HG02970 (cell line): ENCODE measurements around the gene MRPS12.

ENCODE experiments used
- ATAC-seq: cut with Tn5 transposase; IDR thresholded peaks from one replicate; pipeline ENCODE4 v1.9.1; 2021; ENCODE audit warnings: mild to moderate bottlenecking, moderate library complexity, moderate number of reproducible peaks; ENCODE audit not compliant: unreplicated experiment, low FRiP score

The MRPS12 gene

DNA sequence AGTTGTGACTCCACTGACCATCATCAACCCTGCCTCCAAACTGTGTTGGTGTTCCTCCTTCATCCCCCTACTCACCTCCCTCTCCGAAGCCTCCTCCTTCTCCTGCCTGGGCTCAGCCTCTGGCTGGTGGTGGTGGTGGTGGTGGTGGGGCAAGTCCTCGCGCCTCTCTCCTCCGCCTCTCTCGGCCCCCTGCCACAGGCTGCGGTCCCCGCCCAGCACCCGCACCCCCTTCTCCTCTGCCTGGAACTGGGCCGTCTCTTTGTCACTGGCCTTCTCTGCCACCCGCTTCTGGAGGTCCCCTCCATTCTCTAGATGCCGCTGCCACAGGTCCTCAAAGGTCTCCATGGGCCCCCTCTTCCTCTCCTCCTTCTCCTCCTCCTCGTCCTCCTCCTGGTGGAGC, 20.3 kb upstream of the MRPS12 start:
- no peak for ATAC-seq

DNA sequence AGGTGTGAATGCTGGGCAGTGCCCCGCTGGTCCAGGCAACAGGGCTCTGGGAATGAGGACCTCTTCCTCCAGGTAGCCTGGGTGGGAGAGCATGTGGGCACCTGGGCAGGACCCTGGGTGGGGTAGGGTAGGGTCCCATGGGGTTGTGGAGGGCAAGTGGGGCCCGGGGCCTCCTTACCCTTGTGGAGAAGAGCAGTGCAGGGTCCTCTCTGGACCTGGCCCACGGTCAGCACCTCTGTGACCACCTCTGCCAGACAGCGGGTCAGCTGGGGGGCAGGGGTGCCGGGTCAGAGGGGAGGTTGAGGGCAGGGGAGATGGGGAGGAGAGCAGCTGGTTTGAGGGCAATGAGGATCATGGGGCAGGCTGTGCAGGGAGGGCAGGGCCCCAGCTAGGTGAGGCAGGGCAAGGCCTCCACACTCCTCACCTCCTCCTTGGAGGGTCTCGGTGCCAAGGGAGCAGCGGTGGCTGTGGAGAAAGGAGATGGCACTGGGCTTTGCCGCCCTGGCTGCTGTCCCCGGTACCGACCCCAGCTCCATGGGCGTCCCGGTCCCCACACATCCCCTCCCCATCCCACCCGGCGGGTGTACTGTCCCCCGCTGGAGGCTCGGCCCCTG, 19.2 kb upstream of the MRPS12 start:
- no peak for ATAC-seq

DNA sequence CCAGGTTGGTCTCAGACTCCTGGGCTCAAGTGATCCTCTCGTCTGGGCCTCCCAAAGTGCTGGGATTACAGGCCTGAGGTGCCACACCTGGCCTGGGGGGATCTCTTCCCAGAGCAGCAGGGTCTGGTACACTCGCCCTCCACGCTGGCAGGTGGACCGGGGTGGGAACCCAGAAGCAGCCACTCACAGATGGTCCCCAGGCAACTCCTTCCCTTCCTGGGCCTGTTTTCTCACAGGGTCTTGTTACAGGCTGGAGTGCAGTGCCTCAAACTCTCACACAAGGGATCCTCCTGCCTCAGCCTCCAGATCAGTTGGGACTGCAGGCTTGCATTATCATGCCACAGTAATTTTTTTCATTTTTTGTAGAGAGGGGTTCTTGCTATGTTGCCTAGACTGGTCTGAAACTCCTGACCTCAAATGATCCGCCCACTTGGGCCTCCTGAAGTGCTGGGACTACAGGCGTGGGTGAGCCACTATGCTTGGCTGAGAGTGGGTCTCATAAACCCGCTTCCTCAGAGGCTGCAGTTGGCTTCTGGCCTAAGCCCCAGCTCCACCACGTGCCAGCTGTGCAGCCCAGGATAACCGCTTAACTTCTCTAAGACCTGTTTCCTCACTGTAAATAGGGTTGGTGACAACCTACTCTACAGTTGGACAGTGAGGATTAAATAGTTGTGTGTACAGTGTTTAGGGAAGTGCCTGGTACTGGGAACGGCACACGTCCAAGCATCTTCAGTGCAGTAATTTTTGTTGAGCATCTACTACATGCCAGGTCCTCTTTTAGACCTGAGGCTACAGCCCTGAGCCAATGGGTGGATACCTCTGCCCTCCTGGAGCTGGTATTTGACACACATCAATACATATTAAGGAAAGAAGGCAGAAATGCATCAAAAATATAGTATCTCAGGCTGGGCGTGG, 17.9 kb upstream of the MRPS12 start:
- ATAC-seq = no peak

DNA sequence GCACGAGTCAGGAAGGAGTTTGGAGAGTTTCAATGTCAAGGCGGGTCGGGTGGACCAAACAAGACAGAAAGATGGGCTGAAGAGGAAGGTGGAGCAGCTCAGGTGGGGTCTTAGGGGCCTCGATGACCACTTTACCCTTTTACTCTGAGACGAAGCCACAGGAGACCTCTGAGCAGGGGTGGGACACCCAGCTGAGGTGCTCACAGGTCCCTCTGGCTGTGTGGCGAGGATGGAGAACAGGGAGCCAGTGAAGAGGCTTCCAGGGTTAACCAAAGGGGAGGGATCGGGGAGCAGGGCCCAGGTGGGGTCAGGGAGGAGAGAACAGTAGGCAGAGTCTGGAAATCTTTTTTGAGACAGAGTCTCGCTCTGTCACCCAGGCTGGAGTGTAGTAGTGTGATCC, 16.8 kb upstream of the MRPS12 start:
- no peak for ATAC-seq

DNA sequence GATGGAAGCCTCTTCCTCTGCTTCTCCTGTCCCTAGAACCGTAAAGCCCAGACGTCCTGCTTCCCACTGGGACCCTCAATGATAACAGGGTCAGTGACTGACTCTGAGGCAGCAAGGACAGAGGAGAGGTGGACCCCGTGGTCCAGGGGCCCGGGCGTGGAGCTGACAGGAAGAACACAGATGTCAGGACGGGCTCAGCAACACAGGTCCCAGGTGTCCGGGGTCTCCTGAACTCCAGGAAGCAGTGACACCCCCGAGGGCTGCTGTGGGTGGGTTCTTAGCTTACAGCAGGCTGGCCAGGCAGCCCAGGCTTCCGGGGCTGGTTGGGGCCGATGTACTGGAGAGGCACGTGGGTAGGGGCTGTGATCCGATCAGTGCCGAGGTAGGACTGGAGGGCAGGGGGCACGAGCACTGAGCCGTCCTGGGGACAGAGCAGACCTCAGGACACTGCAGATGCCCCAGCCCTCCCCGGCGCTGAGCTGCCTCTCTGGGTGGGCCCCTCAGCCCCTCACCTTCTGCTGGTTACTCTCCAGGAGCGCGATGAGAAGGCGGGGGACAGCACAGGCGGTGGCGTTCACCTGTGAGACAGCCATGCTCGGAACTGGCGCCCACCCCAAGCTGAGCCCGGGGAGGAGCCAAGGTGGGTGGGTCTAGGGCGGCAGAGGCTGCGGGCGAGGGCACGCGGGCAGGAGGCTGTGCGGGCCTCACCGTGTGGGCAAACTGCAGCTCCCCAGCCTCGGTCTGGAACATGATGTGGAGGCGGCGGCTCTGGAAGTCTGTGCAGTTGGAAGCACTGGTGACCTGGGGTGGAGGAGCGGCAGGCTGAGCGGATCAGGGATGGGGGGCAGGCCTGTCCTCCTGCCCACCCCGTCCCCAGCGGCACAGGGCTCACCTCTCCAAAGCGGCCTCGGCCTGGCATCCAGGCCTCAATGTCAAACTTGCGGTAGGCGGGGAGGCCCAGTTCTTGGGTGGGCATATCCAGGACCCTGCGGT, 15.1 kb upstream of the MRPS12 start:
- ATAC-seq = no peak

DNA sequence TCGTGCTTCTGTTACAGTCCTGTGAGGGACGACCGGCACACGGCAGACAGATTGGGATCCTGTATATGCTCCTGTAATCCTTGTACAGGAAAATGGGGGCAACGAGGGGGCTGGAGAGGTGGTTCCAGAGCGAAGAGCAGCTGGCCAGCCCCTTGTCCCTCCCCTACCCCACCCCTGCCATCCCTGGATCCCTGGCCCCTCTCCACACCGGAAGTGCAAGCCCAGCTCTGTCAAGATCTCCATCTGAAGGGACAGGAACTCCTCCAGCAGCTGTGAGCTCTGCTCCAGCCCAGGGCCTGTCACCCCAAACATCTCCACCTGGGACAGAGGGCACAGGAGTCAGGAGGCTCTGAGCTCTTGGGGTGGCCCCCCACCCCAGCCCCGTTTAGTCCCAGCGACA, 13.2 kb upstream of the MRPS12 start:
- ATAC-seq = no peak

DNA sequence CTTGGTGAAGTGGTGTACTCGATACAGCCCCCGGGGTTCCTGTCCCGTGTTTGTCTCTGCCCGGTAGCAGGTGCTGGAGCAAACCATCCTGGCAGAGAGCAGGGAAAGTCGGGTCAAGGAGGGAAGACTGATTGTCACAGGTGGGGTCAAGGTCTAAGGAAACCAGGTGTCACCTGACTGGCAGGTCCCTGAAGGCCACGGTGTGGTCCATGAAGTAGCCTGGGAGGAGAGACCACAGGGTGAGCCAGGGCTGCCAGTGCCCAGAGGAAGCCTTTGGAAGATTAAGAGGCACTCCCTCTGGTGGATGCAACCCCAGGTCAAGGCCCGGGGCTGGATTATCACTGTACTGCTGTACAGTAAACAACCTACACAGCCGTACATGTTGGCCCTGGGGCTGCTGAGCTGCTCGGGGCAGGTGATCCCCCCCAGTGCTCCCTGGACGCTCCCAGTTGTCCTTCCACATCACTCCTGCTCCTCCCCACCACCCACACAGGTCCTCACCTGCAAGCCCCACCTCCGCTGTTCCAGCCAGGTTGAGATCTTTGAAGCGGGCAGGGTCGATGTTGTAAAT, 12.7 kb upstream of the MRPS12 start:
- ATAC-seq = no peak

DNA sequence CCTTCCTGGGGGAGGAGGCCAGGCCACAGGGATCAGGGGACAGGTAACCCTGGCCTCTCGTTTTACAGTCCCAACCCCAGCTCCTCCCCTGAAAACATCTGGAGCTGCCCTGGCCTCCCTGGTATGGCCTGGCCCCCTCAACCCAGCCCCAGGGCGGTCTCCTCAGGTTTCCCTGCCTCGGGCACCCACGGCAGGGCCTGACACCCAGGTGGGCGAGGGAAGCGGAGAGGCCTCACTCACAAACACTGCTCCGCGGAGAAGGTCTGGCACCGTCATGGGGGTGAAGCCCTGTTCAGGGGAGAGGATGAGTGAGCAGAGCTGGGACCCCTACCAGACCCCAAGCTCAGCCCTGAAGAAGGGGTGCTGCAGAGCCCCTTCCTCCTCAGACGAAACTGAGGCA, 12.2 kb upstream of the MRPS12 start:
- no peak for ATAC-seq

DNA sequence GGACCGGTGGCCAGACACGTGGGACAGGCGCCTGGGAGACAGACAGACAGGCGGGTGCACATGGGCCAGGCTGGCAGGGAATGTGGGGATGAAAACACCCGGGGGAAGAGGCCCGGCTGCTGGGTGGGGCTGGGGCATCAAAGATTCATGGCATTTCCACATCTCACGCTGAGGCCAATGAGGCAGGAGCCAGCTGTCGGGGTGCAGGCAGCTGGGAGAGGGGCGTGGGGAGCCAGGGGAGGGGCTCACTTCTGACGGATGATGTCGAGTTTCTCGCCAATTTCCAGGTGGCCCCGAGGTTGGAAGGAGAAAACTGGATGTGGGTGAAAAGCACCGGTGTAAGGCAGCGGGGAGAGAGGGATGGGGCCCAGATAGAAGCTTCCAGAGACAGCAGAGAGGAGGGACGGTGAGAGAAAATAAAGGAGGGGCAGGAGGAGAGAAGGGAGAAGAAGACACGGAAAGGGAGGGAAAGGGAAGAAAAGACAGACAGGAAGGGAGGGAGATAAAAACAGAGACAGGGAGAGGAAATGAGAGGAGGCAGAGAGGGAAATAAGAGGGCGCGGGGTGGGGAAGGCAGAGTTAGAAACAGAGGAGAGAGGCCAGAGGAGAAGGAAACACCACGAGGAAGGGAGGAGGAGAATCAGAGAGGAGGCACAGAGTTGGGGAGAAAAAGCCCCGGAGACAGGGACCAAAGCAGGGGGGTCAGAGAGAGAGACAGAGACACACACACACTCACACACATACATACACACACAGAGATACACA, 10.7 kb upstream of the MRPS12 start:
- ATAC-seq = no peak

DNA sequence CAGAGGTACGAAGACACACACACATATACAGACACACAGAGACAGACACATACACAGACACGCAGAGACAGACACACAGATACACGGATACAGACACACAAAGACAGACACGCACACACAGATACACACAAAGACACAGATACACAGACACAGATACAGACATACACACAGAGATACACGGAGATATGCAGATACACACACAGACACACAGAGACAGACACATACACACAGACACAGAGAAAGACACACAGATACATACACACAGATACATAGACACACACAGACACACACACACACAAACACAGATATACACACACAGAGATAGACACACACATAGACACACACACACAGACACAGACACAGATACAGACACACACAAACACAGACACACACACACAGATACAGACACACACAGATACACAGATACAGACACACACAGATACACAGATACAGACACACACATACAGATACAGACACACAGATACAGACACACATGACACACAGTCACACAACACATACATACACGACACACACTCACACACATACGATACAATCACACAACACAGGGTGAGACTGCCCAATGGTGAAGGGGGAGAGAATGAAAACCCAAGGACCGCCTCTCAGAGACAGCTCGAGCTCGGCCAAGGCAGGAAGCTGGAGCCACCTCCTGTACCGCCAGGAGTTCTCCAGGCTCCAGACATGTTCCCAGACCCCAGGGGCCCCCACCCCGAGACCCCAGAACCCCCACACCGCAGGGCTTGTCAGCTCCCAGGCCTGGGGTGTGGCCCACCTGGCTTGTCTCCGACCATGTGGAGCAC, 9.9 kb upstream of the MRPS12 start:
- ATAC-seq = no peak

DNA sequence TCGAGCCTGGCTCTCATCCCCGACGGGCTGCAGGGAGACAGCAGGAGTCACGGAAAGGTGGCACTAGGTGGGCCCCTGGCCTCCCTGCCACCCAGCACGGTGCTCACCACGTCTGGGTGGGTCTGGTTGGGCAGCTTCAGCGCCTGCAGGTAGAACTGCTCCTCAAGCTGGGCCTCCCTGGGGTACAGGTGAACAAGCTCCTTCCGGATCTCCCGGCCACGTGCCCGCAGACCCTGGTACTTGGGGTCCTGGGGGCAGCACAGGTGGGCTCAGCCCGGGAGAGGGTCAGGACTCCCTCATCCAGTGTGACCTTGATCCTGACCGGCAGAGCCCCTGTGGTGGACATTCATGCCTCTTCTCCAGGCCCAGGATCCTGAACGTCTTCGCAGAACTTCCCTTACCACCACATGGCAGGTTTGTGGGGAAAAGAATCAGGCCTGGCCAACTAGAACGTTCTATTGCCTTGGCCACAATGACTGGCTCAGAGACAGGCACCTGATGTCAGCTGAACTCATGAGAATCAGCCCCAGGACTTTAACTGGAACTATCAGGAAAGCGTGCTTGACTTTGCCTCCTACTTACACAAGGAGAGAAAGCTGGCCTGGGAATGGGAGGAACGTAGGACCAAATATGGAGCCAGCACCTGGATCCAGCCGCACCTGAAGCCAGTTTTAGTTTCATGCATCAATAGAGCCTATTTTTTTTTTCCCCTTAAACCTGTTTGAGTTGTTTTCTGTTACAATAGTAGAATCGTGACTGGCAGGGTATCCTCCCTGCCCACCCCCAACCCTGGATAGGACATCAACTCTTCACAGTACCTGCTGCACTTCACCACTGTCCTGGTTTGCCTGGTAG, 9.1 kb upstream of the MRPS12 start:
- no peak for ATAC-seq

DNA sequence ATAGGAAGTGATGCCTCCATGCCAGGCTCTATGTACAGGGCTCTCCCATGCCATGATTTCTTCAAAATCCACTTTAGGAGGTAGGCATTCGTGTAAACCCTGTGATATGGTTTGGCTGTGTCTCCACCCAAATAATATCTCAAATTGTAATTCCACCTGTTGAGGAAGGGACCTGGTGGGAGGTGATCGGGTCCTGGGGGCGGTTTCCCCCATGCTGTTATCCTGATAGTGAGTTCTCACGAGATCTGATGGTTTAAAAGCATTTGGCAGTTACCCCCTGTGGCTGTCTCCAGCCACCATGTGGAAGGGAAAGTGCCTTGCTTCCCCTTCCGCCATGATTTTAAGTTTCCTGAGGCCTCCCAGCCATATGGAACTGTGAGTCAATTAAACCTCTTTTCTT, 8.3 kb upstream of the MRPS12 start:
- ATAC-seq = no peak

DNA sequence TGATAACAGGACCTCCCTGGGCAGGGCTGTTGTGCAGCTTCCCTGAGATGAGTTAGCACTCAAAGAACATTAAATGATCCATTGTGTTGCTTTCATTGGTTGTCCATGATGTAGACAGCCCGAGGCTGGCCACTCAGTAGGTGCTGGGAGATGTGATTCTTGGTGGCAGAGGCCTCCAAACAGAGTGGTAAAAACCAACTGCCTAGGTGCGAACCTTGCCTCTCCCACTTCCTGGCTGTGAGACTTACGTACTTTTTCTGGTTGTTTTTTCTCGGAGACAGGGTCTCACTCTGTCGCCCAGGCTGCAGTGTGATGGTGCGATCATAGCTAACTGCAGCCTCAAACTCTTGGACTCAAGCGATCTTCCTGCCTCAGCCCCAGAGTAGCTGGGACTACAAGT, 6.4 kb upstream of the MRPS12 start:
- ATAC-seq = no peak

DNA sequence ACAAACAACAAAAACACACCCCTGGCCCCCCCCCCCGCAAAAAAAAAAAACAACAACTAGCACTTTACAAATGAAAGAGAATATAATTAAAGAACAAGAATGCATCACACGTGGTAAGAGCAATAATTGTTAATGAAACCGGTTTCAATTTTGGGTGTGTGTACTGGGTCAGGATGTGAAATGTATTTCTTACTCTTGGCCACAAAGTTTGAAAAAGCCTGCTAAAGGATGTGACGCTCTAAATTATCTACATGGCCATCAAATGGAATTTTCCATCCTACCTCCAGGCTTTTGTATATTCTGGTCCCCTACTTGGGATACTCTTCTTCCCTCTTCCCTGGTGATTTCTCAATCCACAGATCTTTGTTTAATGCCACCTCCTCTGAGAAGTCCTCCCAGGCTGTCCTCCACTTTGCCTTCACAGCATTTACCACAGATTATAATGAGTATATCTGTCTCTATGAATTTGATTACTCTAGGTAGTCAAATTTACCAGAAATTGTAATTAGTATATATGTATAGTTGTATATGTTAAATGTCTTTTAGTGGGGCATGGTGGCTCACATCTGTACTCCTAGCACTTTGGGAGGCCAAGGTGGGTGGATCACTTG, 2.2 kb upstream of the MRPS12 start:
- ATAC-seq = no peak

DNA sequence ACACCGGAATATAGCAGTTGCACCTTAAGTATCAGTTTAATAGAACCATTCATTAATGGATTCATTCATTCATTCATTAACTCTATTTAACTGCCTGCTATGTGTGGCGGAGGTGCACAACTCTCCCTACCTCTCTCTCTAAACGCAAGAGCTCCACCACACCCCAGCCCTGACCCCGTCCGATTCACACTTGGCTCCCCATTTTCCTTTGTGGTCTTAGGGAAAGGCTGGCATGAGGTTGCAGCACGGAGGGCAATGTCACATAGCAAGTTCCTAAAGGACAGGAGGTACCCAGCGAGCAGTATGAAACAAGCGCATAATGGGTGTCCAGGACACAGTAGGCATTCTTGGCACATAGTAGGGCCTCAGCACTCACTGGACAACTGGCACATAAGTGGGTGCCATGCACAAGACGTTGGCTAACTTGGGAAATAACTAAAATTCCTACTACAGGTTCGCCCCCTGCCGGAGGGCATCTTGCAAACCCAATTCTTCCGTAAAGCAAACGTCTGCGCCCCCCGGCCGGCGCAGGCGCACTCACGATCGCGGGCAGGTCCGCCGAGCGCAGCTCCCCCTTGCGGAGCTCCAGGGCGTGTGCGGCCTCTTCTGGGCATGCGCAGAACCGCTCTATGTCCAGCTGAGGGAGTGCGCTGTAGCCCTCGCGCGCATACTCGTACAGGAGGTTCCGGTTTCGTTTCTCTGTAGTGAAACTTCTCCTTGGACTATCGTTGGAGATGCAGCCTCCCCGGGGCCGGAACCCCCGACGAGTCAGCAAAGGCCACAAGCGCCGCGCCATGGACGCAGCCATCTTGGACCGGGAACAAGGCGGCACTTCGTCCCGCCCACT, 592 bp upstream of the MRPS12 start, which contains the start of gene SARS2:
SARS2 (minus strand) TSS at position 835 of the 847 bp plus-strand sequence; CDS start at position 808, 27 bp downstream.
- peak; percentile 83 for ATAC-seq

DNA sequence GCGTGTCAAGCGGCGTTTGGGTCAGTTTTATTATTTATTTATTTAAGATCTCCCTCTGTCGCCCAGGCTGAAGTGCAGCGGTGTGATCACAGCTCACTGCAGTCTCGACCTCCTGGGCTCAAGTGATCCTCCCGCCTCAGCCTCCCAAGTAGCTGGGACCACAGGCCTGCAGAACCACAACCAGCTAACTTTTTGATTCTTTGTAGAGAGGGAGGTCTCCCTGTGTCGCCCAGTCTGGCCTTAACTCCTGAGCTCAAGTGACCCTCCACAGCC, 713 bp downstream of the MRPS12 start:
- ATAC-seq = no peak
